ENCODE measurements around the gene MBOAT1. TPM values are rescaled to one million over a fixed set of nuclear protein-coding genes. Genes with fewer than 3 reads are reported as not detected.

Gene MBOAT1
- total and polyA plus RNA-seq, 3 donors from 2014 or later = 4.1 to 5.3 (median 4.5) TPM

DNA sequence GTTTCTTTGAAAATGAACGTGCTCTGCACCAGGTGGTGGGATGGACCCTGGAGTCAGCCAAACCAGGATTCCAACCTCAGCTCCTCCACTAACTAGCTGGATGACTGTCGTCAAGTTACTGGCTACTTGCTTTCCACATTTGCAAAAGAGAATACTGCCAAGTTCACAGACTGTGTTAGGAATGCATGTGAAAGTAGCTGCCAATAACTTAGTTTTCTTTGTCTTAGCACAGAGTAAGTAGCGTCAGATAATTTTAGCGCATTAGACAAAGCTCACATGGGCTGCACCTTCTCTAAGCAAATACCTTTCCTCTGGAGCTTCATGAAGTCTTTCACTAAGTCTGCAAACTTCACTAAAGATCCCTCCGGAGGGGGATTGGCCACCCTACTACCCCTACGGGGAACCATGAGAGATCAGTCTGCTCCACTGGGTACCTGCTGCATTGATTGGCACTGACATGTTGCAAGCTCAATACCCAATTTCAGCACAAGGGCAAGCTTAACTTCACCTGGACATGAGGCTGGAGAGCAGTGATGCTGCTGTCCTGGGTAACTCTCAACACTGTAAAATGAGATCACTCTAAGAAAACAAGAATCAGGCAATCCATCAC lies 113.9 kb downstream of the MBOAT1 start:
- no peak overlapping the region for H3K27ac ChIP-seq
- H3K9me3 ChIP-seq = no peaks in the 10 kb centered on the region
- H3K36me3 ChIP-seq (ENCODE audit: low read depth, missing control alignments) = no peaks in the 10 kb centered on the region
- intact Hi-C loops (cut with DNase I; ENCODE audit: low total_unique reads) = loop anchor here (10.0 kb wide), 1 partner anchor 426 kb away; no protein-coding TSS in a partner anchor
- WGBS, 2 donors = 72 to 80% methylated on average over 6 of the region's 6 CpGs
- H3K27me3 ChIP-seq = no peaks in the 10 kb centered on the region
- H3K4me3 ChIP-seq = no peak overlapping the region
- TF ChIP-seq CTCF (IDR thresholded peaks at IDR 0.05) = no peak
- TF ChIP-seq POLR2A (IDR thresholded peaks at IDR 0.05) = no peak
- no peak for DNase-seq
- H3K4me1 ChIP-seq = no peaks in the 10 kb centered on the region

- intact Hi-C loops (cut with DNase I; ENCODE audit: low total_unique reads) = loop anchor here (10.0 kb wide), 1 partner anchor 428 kb away; no protein-coding TSS in a partner anchor
- H3K4me3 ChIP-seq = no peak overlapping the region
- H3K27ac ChIP-seq = no peak overlapping the region
- no peaks in the 10 kb centered on the region for H3K27me3 ChIP-seq
- no peaks in the 10 kb centered on the region for H3K9me3 ChIP-seq
- no peaks in the 10 kb centered on the region for H3K36me3 ChIP-seq (ENCODE audit: low read depth, missing control alignments)
- no peaks in the 10 kb centered on the region for H3K4me1 ChIP-seq
- no peak for DNase-seq
- 95 to 96% methylated on average over 6 of the region's 6 CpGs for WGBS, 2 donors
- no peak for TF ChIP-seq POLR2A (IDR thresholded peaks at IDR 0.05)
- no peak for TF ChIP-seq CTCF (IDR thresholded peaks at IDR 0.05)
Observed at GRCh38 chr6:20096536-20096935, 115.7 kb downstream of the MBOAT1 start.

- intact Hi-C loops (cut with DNase I; ENCODE audit: low total_unique reads) = loop anchor here (10.0 kb wide), 1 partner anchor 429 kb away; no protein-coding TSS in a partner anchor
- no peaks in the 10 kb centered on the region for H3K36me3 ChIP-seq (ENCODE audit: low read depth, missing control alignments)
- DNase-seq = no peak
- H3K27ac ChIP-seq = no peak overlapping the region
- TF ChIP-seq CTCF (IDR thresholded peaks at IDR 0.05) (no peak), POLR2A (IDR thresholded peaks at IDR 0.05) (no peak)
- no peak overlapping the region for H3K4me3 ChIP-seq
- no peaks in the 10 kb centered on the region for H3K4me1 ChIP-seq
- 91 to 98% methylated on average over 6 of the region's 6 CpGs for WGBS, 2 donors
- H3K9me3 ChIP-seq = no peaks in the 10 kb centered on the region
- H3K27me3 ChIP-seq = no peaks in the 10 kb centered on the region
Observed at GRCh38 chr6:20095436-20095835, 116.8 kb downstream of the MBOAT1 start.

DNA sequence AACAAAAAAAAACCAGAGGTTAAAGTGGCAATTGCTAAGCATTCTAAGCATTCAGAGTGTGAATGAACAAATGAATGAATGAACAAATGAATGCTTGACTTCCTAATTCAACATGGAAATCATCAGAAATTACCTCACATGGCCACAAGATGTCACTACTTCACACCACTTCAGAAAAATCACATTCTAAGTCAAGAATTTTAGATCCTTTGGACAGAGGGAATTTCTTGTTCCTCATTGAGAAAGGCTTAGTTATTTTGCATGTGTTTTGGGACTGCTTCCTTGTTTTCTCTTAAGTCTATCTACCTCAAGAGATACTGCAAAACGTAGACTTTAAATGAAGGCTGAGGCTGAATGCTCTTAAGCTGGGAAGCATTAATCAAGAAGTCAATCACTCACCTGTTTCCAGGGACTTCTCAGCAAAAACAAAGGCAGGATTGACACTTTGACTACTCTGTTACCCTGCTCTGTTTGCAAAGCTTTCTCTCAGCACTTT lies 120.2 kb downstream of the MBOAT1 start:
- Histone ChIP-seq H3K9me3 (no peaks in the 10 kb centered on the region), H3K4me1 (no peaks in the 10 kb centered on the region), H3K27me3 (no peaks in the 10 kb centered on the region), H3K36me3 (ENCODE audit: low read depth, missing control alignments) (no peaks in the 10 kb centered on the region), H3K27ac (no peak overlapping the region), H3K4me3 (no peak overlapping the region)
- DNase-seq = no peak
- intact Hi-C loops (cut with DNase I; ENCODE audit: low total_unique reads) = loop anchor here (10.0 kb wide), 1 partner anchor 433 kb away; no protein-coding TSS in a partner anchor
- TF ChIP-seq POLR2A (IDR thresholded peaks at IDR 0.05) (no peak), CTCF (IDR thresholded peaks at IDR 0.05) (peak; percentile 53 to 80 (median 75))
- 0 to 6% methylated on average over 1 of the region's 1 CpG for WGBS, 2 donors

DNA sequence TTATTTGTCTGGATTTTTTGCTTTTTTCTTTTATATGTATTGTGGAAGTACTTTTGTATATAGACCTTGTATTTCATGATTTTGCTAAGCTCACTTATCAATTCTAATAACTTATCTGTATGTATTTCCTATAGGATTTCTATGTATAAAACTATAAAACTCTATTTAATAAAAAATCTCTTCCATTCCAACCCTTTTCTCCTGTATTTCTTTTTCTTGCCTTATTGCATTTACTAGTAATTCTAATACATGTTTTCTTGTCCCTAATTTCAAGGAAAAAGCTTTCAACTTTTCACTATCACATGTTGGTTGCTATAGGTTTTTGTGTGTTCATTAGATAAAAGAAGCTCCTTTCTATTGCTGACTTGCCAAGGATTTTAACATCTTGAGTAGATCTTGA lies 125.3 kb downstream of the MBOAT1 start:
- H3K4me3 ChIP-seq = no peak overlapping the region
- no peaks in the 10 kb centered on the region for H3K4me1 ChIP-seq
- no peaks in the 10 kb centered on the region for H3K9me3 ChIP-seq
- intact Hi-C loops (cut with DNase I; ENCODE audit: low total_unique reads) = no loop called here
- no peaks in the 10 kb centered on the region for H3K36me3 ChIP-seq (ENCODE audit: low read depth, missing control alignments)
- no peak overlapping the region for H3K27ac ChIP-seq
- no peaks in the 10 kb centered on the region for H3K27me3 ChIP-seq
- TF ChIP-seq POLR2A (IDR thresholded peaks at IDR 0.05) (no peak), CTCF (IDR thresholded peaks at IDR 0.05) (no peak)
- DNase-seq = no peak

Measured in testis (tissue), 3 donors.